Liver (tissue), 9 donors: Measurements from ENCODE around the gene TUFM. TPM values are rescaled to one million over a fixed set of nuclear protein-coding genes. Genes with fewer than 3 reads are reported as not detected.

Experiments used
- DNase-seq: peaks from one replicate; pipeline ENCODE4 v3.0.0-alpha.2; 2017; ENCODE audit warnings: low spot score
- H3K27ac ChIP-seq, 2 donors: one replicate each; pipeline ENCODE4 v1.7.0; 2013; ENCODE audit warnings: inconsistent platforms in 2 of 2, low read length in 2 of 2, control low read depth in 1 of 2, low read depth in 1 of 2, mild to moderate bottlenecking in 1 of 2
- H3K27me3 ChIP-seq, 4 donors: one replicate each; pipeline versions ENCODE4 v1.6.1 to v1.7.0; 2013; ENCODE audit warnings: low read length in 3 of 4, inconsistent platforms in 1 of 4, mild to moderate bottlenecking in 1 of 4, moderate library complexity in 1 of 4; ENCODE audit not compliant: control insufficient read depth in 4 of 4, insufficient read depth in 4 of 4
- H3K36me3 ChIP-seq, 4 donors: one replicate each; pipeline versions ENCODE4 v1.6.1 to v1.7.0; 2013; ENCODE audit warnings: low read length in 3 of 4, mild to moderate bottlenecking in 3 of 4, low read depth in 1 of 4, moderate library complexity in 1 of 4; ENCODE audit not compliant: control insufficient read depth in 4 of 4, insufficient read depth in 3 of 4
- H3K4me1 ChIP-seq, 4 donors: one replicate each; pipeline versions ENCODE4 v1.6.1 to v1.7.0; 2013; ENCODE audit warnings: low read length in 3 of 4, mild to moderate bottlenecking in 3 of 4, moderate library complexity in 1 of 4; ENCODE audit not compliant: control insufficient read depth in 4 of 4, insufficient read depth in 4 of 4
- H3K4me3 ChIP-seq, 3 donors: one replicate each; pipeline versions ENCODE4 v1.6.1 to v1.7.0; 2013; ENCODE audit warnings: low read length in 3 of 3, control low read depth in 1 of 3, low read depth in 1 of 3, mild to moderate bottlenecking in 1 of 3
- H3K9ac ChIP-seq, 2 donors: one replicate each; pipeline ENCODE4 v1.7.0; 2013; ENCODE audit warnings: low read length in 2 of 2, mild to moderate bottlenecking in 2 of 2, moderate library complexity in 2 of 2, control low read depth in 1 of 2, low read depth in 1 of 2
- H3K9me3 ChIP-seq, 4 donors: one replicate each; pipeline versions ENCODE4 v1.6.1 to v1.7.0; 2013; ENCODE audit warnings: low read length in 3 of 4; ENCODE audit not compliant: control insufficient read depth in 4 of 4
- CTCF ChIP-seq: fragments of 150-350 bp; IDR thresholded peaks from 2 replicates; pipeline ENCODE4 v1.5.1; 2017; ENCODE audit warnings: improper control_type of control experiment, low read depth, low read length; ENCODE audit not compliant: missing input control
- EGR1 ChIP-seq, 2 donors: IDR thresholded peaks; 2 replicates each; pipeline ENCODE4 v1.6.1; 2016 to 2018; ENCODE audit warnings: antibody characterized with exemption in 2 of 2, low read depth in 2 of 2
- FOXA1 ChIP-seq: IDR thresholded peaks from 2 replicates; pipeline ENCODE4 v1.6.1; 2016; ENCODE audit warnings: antibody characterized with exemption
- FOXA2 ChIP-seq: IDR thresholded peaks from 2 replicates; pipeline ENCODE4 v1.6.1; 2016; ENCODE audit warnings: antibody characterized with exemption
- GABPA ChIP-seq, 2 donors: IDR thresholded peaks in 1 of 2; conservative IDR thresholded peaks in 1 of 2; 2 replicates each; pipeline ENCODE4 v1.6.1; 2016; ENCODE audit warnings: antibody characterized with exemption in 2 of 2, mild to moderate bottlenecking in 1 of 2, moderate library complexity in 1 of 2
- JUND ChIP-seq, 2 donors: IDR thresholded peaks; 2 replicates each; pipeline ENCODE4 v1.6.1; 2016; ENCODE audit warnings: antibody characterized with exemption in 2 of 2
- MAX ChIP-seq: IDR thresholded peaks from 2 replicates; pipeline ENCODE4 v1.6.1; 2016; ENCODE audit warnings: antibody characterized with exemption
- RAD21 ChIP-seq, 2 donors: IDR thresholded peaks; 2 replicates each; pipeline ENCODE4 v1.6.1; 2016; ENCODE audit warnings: antibody characterized with exemption in 2 of 2, mild to moderate bottlenecking in 2 of 2
- REST ChIP-seq: IDR thresholded peaks from 2 replicates; pipeline ENCODE4 v1.6.1; 2016; ENCODE audit warnings: antibody characterized with exemption, mild to moderate bottlenecking
- SP1 ChIP-seq: IDR thresholded peaks from 2 replicates; pipeline ENCODE4 v1.6.1; 2018; ENCODE audit warnings: antibody characterized with exemption, mild to moderate bottlenecking
- TAF1 ChIP-seq: conservative IDR thresholded peaks from 2 replicates; pipeline ENCODE4 v1.6.1; 2016; ENCODE audit warnings: antibody characterized with exemption, mild to moderate bottlenecking
- YY1 ChIP-seq: IDR thresholded peaks from 2 replicates; pipeline ENCODE4 v1.6.1; 2016; ENCODE audit warnings: antibody characterized with exemption, mild to moderate bottlenecking
- WGBS: extraction: QIAGEN DNeasy Blood & Tissue Kit; methylation state at CpG from one replicate; pipeline ENCODE4 v1.1.7; 2013; 5-methylcytosine and 5-hydroxymethylcytosine counted together
- polyA plus RNA-seq, 2 donors: library from polyadenylated mRNA; stranded (reverse) in 1 of 2; unstranded in 1 of 2; fragments of 200-250 nt in 1 of 2; fragments of >200 nt in 1 of 2; fragmentation: Nextera tagmentation in 1 of 2; extraction: Ambion mirVana in 1 of 2; gene quantifications; one replicate each; pipeline versions ENCODE4 v1.2.1 to v1.2.3, GENCODE V29; 2013 to 2015
- total RNA-seq, 2 donors: library from RNA; depleted of rRNA; stranded (reverse); fragments of >200 nt; gene quantifications; one replicate each; pipeline ENCODE4 v1.2.3, GENCODE V29; 2014
- donor health status: healthy.
- donor health status: healthy.
- donor health status: healthy.
- donor health status: healthy.
- donor health status: healthy.

TUFM gene
- total and polyA plus RNA-seq, 4 donors: 90.4 to 191 (median 136) TPM

- Histone ChIP-seq H3K9me3 (no peaks in the 10 kb centered on the region), H3K27ac (no peak overlapping the region), H3K4me3 (no peak overlapping the region), H3K4me1 (peaks cover 0 to 20% (median 17%) of the 10 kb centered on the region in 4 donors), H3K9ac (no peak overlapping the region), H3K36me3 (peaks cover 7 to 24% (median 18%) of the 10 kb centered on the region in 4 donors), H3K27me3 (no peaks in the 10 kb centered on the region)
- TF ChIP-seq SP1: no peak
- no peak for TF ChIP-seq JUND (IDR thresholded peaks at IDR 0.05)
- TF ChIP-seq EGR1 (IDR thresholded peaks at IDR 0.05; ENCODE audit: low read depth in 2 of 2): no peak
- TF ChIP-seq TAF1: no peak
- TF ChIP-seq RAD21 (IDR thresholded peaks at IDR 0.05): no peak
- WGBS: 90% methylated on average over 12 of the region's 12 CpGs
- DNase-seq: no peak
Observed at GRCh38 chr16:28865001-28865688, 19.0 kb upstream of the TUFM start.

- TF ChIP-seq YY1: no peak
- no peak for TF ChIP-seq EGR1 (IDR thresholded peaks at IDR 0.05; ENCODE audit: low read depth in 2 of 2)
- TF ChIP-seq GABPA (IDR thresholded peaks at IDR 0.05 in 1 of 2, conservative IDR thresholded peaks at IDR 0.05 in 1 of 2): peak in 1 of 2 donors; percentile 45
- no peak for TF ChIP-seq JUND (IDR thresholded peaks at IDR 0.05)
- 2% methylated on average over 42 of the region's 42 CpGs for WGBS
- H3K27me3 ChIP-seq: no peaks in the 10 kb centered on the region
- H3K4me1 ChIP-seq: peaks cover 0 to 20% (median 17%) of the 10 kb centered on the region in 4 donors
- no peaks in the 10 kb centered on the region for H3K9me3 ChIP-seq
- H3K27ac ChIP-seq: peak overlapping the region; percentile 84 to 96
- H3K4me3 ChIP-seq: peak overlapping the region; percentile 82 to 99 (median 90)
- peak overlapping the region in 1 of 2 donors; percentile 70 for H3K9ac ChIP-seq
- H3K36me3 ChIP-seq: peaks cover 4 to 14% (median 8%) of the 10 kb centered on the region in 4 donors
- no peak for DNase-seq
Observed at GRCh38 chr16:28863929-28864793, 18.0 kb upstream of the TUFM start.

GRCh38 chr16:28859326-28859725 is 13.2 kb upstream of the TUFM start:
- no peak overlapping the region for H3K27ac ChIP-seq
- WGBS: 81% methylated on average over 4 of the region's 4 CpGs

More at GRCh38 chr16:28859326-28859725, 13.2 kb upstream of the TUFM start:
- H3K4me3 ChIP-seq: no peak overlapping the region
- no peak for TF ChIP-seq FOXA1
- TF ChIP-seq SP1: no peak
- no peak for TF ChIP-seq FOXA2
- no peak for TF ChIP-seq REST
- TF ChIP-seq CTCF: no peak
- no peak for TF ChIP-seq MAX
- H3K9me3 ChIP-seq: no peaks in the 10 kb centered on the region
- H3K9ac ChIP-seq: no peak overlapping the region
- H3K4me1 ChIP-seq: peaks cover 0 to 4% (median 3%) of the 10 kb centered on the region in 4 donors
- DNase-seq: no peak
- H3K36me3 ChIP-seq: no peaks in the 10 kb centered on the region
- H3K27me3 ChIP-seq: no peaks in the 10 kb centered on the region
